K562 (cell line): ENCODE results near the gene SEMA4G. TPM values are rescaled to one million over a fixed set of nuclear protein-coding genes. Genes with fewer than 3 reads are reported as not detected.

ENCODE experiments used
- ATAC-seq: fragments of 200-7000 bp; cut with Tn5 transposase; 3 replicates; pipeline ENCODE4 v1.9.1; 2020; ENCODE audit warnings: moderate library complexity
- BruUV-seq: library from RNA; stranded (reverse); fragments of 400-500 nt; replicated peaks from 2 replicates; lab custom pipeline; 2021; lab: Mats Ljungman, UMichigan
- CTCF ChIA-PET: fragments of 300-600 bp; formaldehyde crosslinking; extraction: SDS; loops from one replicate; lab custom pipeline; 2021; ENCODE audit warnings: low intra/inter-chr PET ratio; lab: Yijun Ruan, JAX
- POLR2A ChIA-PET: fragments of 300-600, 350-650 bp; sonication (Branson Sonifier 250); formaldehyde crosslinking; extraction: SDS; loops from one replicate; lab custom pipeline; 2021; ENCODE audit warnings: antibody characterized with exemption, inconsistent platforms; lab: Yijun Ruan, JAX
- DNase-seq, 4 experiments: peaks; one replicate each; pipeline versions ENCODE4 v3.0.0 to v3.0.0-alpha.2; 2011 to 2018; ENCODE audit warnings: low spot score in 3 of 4, mixed read lengths in 3 of 4; ENCODE audit errors: extremely low read depth in 1 of 4
- FAIRE-seq: peaks from 2 replicates; lab custom pipeline; 2011; peaks lifted over from hg19 to GRCh38; lab: Jason Lieb, UNC
- H2AFZ ChIP-seq: 2 replicates; pipeline ENCODE4 v1.6.0; 2011; ENCODE audit warnings: low read depth, low read length, control low read depth, inconsistent platforms
- H3K27ac ChIP-seq: fragments of 200-600 bp; 3 replicates; pipeline ENCODE4 v1.8.0; 2011; ENCODE audit warnings: low read depth, mild to moderate bottlenecking, control low read depth, inconsistent platforms, low read length, moderate library complexity, mixed read lengths; ENCODE audit errors: extremely low read depth
- H3K27me3 ChIP-seq, 2 experiments: fragments of 300-600 bp in 1 of 2; 2 replicates in 1 of 2; 3 replicates in 1 of 2; pipeline versions ENCODE4 v1.6.0 to v1.8.0; 2011; ENCODE audit warnings: inconsistent platforms in 2 of 2, low read length in 2 of 2, mild to moderate bottlenecking in 1 of 2, mixed read lengths in 1 of 2, moderate library complexity in 1 of 2; ENCODE audit not compliant: control insufficient read depth in 2 of 2, insufficient read depth in 2 of 2
- H3K36me3 ChIP-seq: fragments of 300-600 bp; 3 replicates; pipeline ENCODE4 v1.8.0; 2011; ENCODE audit warnings: mild to moderate bottlenecking, low read length, inconsistent platforms; ENCODE audit not compliant: control insufficient read depth, insufficient read depth
- H3K4me1 ChIP-seq, 2 experiments: fragments of 200-600 bp in 1 of 2; replicated peaks in 1 of 2; 2 replicates in 1 of 2; 3 replicates in 1 of 2; pipeline versions ENCODE4 v1.5.1 to v1.8.0; 2011; ENCODE audit warnings: inconsistent platforms in 2 of 2, low read length in 2 of 2, mild to moderate bottlenecking in 1 of 2, mixed read lengths in 1 of 2, moderate library complexity in 1 of 2; ENCODE audit not compliant: control insufficient read depth in 2 of 2, insufficient read depth in 2 of 2
- H3K4me2 ChIP-seq: 2 replicates; pipeline ENCODE4 v1.6.1; 2011; ENCODE audit warnings: low read length, control low read depth, inconsistent platforms, mixed read lengths; ENCODE audit not compliant: insufficient read depth
- H3K4me3 ChIP-seq: fragments of 200-600 bp; sonication (generic), shearing (Covaris generic); 2 replicates; pipeline ENCODE4 v1.5.1; 2016; ENCODE audit warnings: control low read depth, inconsistent platforms
- H3K79me2 ChIP-seq: fragments of 200-600 bp; 3 replicates; pipeline ENCODE4 v1.8.0; 2011; ENCODE audit warnings: low read length, inconsistent platforms; ENCODE audit not compliant: control insufficient read depth, insufficient read depth
- H3K9ac ChIP-seq, 2 experiments: 2 replicates each; pipeline versions ENCODE4 v1.6.0 to v1.6.1; 2011; ENCODE audit warnings: low read depth in 2 of 2, low read length in 2 of 2, control low read depth in 1 of 2, inconsistent platforms in 1 of 2, mild to moderate bottlenecking in 1 of 2, mixed read lengths in 1 of 2; ENCODE audit not compliant: insufficient read depth in 1 of 2
- H3K9me1 ChIP-seq: one replicate; pipeline ENCODE4 v1.6.0; 2011; ENCODE audit warnings: inconsistent platforms, mild to moderate bottlenecking, low read length, moderate library complexity; ENCODE audit not compliant: control insufficient read depth, insufficient read depth
- H3K9me3 ChIP-seq: replicated peaks from 2 replicates; pipeline ENCODE4 v1.5.1; 2011; ENCODE audit warnings: low read depth, low read length, inconsistent platforms; ENCODE audit not compliant: control insufficient read depth, insufficient read depth
- H4K20me1 ChIP-seq: replicated peaks from 2 replicates; pipeline ENCODE4 v1.6.1; 2011; ENCODE audit warnings: low read length, inconsistent platforms, mixed read lengths; ENCODE audit not compliant: control insufficient read depth, insufficient read depth
- MTA1 ChIP-seq: fragments of 450-650 bp; IDR thresholded peaks from 2 replicates; pipeline ENCODE4 v1.6.1; 2017; ENCODE audit warnings: borderline replicate concordance
- NCOA2 ChIP-seq, 2 experiments: fragments of 450-650 bp; IDR thresholded peaks; 2 replicates each; pipeline ENCODE4 v1.6.1; 2018; ENCODE audit warnings: mild to moderate bottlenecking in 2 of 2, moderate library complexity in 1 of 2; ENCODE audit not compliant: partially characterized antibody in 2 of 2
- POLR2G ChIP-seq: fragments of 200-400 bp; formaldehyde crosslinking; IDR thresholded peaks from 2 replicates; pipeline ENCODE4 v1.6.1; 2017; ENCODE audit warnings: low read depth, mild to moderate bottlenecking, antibody characterized with exemption, low read length, moderate library complexity
- WGBS: fragments of 100-300 bp; shearing (Covaris generic); methylation state at CpG from one replicate; pipeline ENCODE4 v1.1.6; 2016; ENCODE audit warnings: low coverage, mixed read lengths; ENCODE audit not compliant: insufficient coverage; ENCODE audit errors: missing lambda C conversion rate; 5-methylcytosine and 5-hydroxymethylcytosine counted together
- in situ Hi-C: fragments of 300-500 bp; cut with MboI; formaldehyde crosslinking; loops from 4 replicates; pipeline ENCODE4 v1.15.0; 2018; ENCODE audit warnings: inconsistent platforms, mixed read lengths
- intact Hi-C: fragments of 100-400 bp; cut with micrococcal nuclease; formaldehyde crosslinking; loops from 2 replicates; pipeline ENCODE4 v1.14.2; 2022
- polyA plus RNA-seq, 8 experiments: library from polyadenylated mRNA; depleted of rRNA in 4 of 8; stranded (reverse) in 5 of 8; unstranded in 3 of 8; fragments of >200 nt; fragmentation: Nextera tagmentation in 2 of 8; fragmentation: Illumina TruSeq in 1 of 8; extraction: Ambion mirVana in 2 of 8; extraction: Trizol in 1 of 8; gene quantifications; 2 replicates each; pipeline versions ENCODE4 v1.2.1 to v1.2.3, GENCODE V29; 2011 to 2014; ENCODE audit warnings: inconsistent platforms in 1 of 8, missing spikeins in 1 of 8
- total RNA-seq, 7 experiments: library from RNA; depleted of rRNA in 6 of 7; stranded (reverse); fragments of >200 nt in 6 of 7; fragmentation: Illumina TruSeq in 2 of 7; extraction: Trizol in 2 of 7; gene quantifications; 2 replicates each; pipeline versions ENCODE4 v1.2.1 to v1.2.3, GENCODE V29; 2011 to 2021; ENCODE audit warnings: low replicate concordance in 1 of 7

The SEMA4G gene
- total and polyA plus RNA-seq, 9 of the 15 experiments (the other 6 are each of a cell fraction or from before 2014, with no cell fraction given), result 0.40 to 7.8 (median 1.8) TPM

- Histone ChIP-seq H3K9ac (no peak overlapping the region), H3K4me3 (no peak overlapping the region), H3K4me1 (peaks cover 3 to 4% of the 10 kb centered on the region in 2 experiments; a peak in 3 of 5 replicates), H4K20me1 (no peaks in the 10 kb centered on the region; the same call in 1 of the 2 replicates), H3K79me2 (peaks cover 7% of the 10 kb centered on the region), H3K27me3 (no peaks in the 10 kb centered on the region), H3K27ac (no peak overlapping the region), H3K36me3 (peaks cover 25% of the 10 kb centered on the region; the same call in 2 of the 3 replicates), H3K9me1 (no peaks in the 10 kb centered on the region), H3K4me2 (no peak overlapping the region), H2AFZ (no peak overlapping the region), H3K9me3 (no peaks in the 10 kb centered on the region)
- WGBS, result 72% methylated on average over 5 of the region's 5 CpGs
- POLR2A ChIA-PET, result interaction anchor here (1.1 to 1.3 kb wide), 2 partner anchors 14 to 37 kb away, joined by 3 to 4 read pairs; no protein-coding TSS in a partner anchor
- in situ Hi-C loops (loop anchor here (25.0 kb wide), 1 partner anchor 1056 kb away; no protein-coding TSS in a partner anchor), intact Hi-C loops (no loop called here)
- CTCF ChIA-PET, result no interaction called here
- no peak for FAIRE-seq
- BruUV-seq, result no TSS peak
- TF ChIP-seq NCOA2 (IDR thresholded peaks at IDR 0.05; ENCODE audit: partially characterized antibody in 2 of 2), result no peak
- ATAC-seq, result no peak
- DNase-seq, result no peak
Observed at GRCh38 chr10:100981178-100981772, 12.0 kb downstream of the SEMA4G start.

GRCh38 chr10:100982916-100983830, 13.9 kb downstream of the SEMA4G start:
- ChIA-PET CTCF (no interaction called here), POLR2A (interaction anchor here (0.6 to 1.3 kb wide), 3 partner anchors 35 to 296 kb away, joined by 3 read pairs; no protein-coding TSS in a partner anchor)
- no peak for DNase-seq
- Histone ChIP-seq H3K27ac (no peak overlapping the region), H2AFZ (no peak overlapping the region), H3K9ac (peak overlapping the region in 1 of 2 experiments; percentile 52; a peak in 1 of 4 replicates), H3K9me3 (no peaks in the 10 kb centered on the region), H3K27me3 (no peaks in the 10 kb centered on the region), H3K9me1 (no peaks in the 10 kb centered on the region), H4K20me1 (no peaks in the 10 kb centered on the region; the same call in 1 of the 2 replicates), H3K4me3 (no peak overlapping the region), H3K4me2 (no peak overlapping the region), H3K36me3 (peaks cover 29% of the 10 kb centered on the region; the same call in 2 of the 3 replicates), H3K79me2 (peaks cover 26% of the 10 kb centered on the region), H3K4me1 (peaks cover 3 to 14% of the 10 kb centered on the region in 2 experiments; a peak in 3 of 5 replicates)
- FAIRE-seq, result no peak
- in situ Hi-C loops, result loop anchor here (25.0 kb wide), 1 partner anchor 1054 kb away; no protein-coding TSS in a partner anchor
- BruUV-seq, result no TSS peak
- ATAC-seq, result no peak
- intact Hi-C loops, result no loop called here
- TF ChIP-seq MTA1, result no peak
- TF ChIP-seq POLR2G, result peak; percentile 34; the same call in 1 of the 2 replicates
- WGBS, result 80% methylated on average over 14 of the region's 24 CpGs
